H1 (cell line): ENCODE results near the gene SEMA3D. TPM values are rescaled to one million over a fixed set of nuclear protein-coding genes. Genes with fewer than 3 reads are reported as not detected.

Experiments used
- CTCF ChIA-PET: fragments of 300-600 bp; sonication (Branson Sonifier 250); formaldehyde crosslinking; loops from one replicate; lab custom pipeline; 2021; ENCODE audit not compliant: partially characterized antibody; lab: Charles Lee
- POLR2A ChIA-PET: fragments of 300-600 bp; sonication (Branson Sonifier 250); formaldehyde crosslinking; loops from one replicate; lab custom pipeline; 2021; ENCODE audit warnings: inconsistent platforms; ENCODE audit not compliant: partially characterized antibody; lab: Charles Lee
- DNase-seq, 2 experiments: peaks; one replicate each; pipeline versions ENCODE4 v3.0.0 to v3.0.0-alpha.2; 2010 to 2022; ENCODE audit warnings: low spot score in 2 of 2, low read depth in 1 of 2, mixed read lengths in 1 of 2
- FAIRE-seq: peaks from 2 replicates; lab custom pipeline; 2011; peaks lifted over from hg19 to GRCh38; lab: Jason Lieb, UNC
- H2AFZ ChIP-seq: 2 replicates; pipeline ENCODE4 v1.8.1; 2012; ENCODE audit warnings: low read length, inconsistent platforms
- H2AK5ac ChIP-seq: 2 replicates; pipeline ENCODE4 v1.6.1; 2013; ENCODE audit warnings: low read depth, low read length
- H2BK120ac ChIP-seq: replicated peaks from 2 replicates; pipeline ENCODE3; 2013; ENCODE audit warnings: low read depth, low read length, inconsistent platforms
- H2BK12ac ChIP-seq: 2 replicates; pipeline ENCODE4 v1.6.1; 2013; ENCODE audit warnings: low read depth, low read length
- H2BK15ac ChIP-seq: 2 replicates; pipeline ENCODE4 v1.6.1; 2013; ENCODE audit warnings: low read length
- H2BK20ac ChIP-seq: 2 replicates; pipeline ENCODE4 v1.6.1; 2013; ENCODE audit warnings: low read length
- H2BK5ac ChIP-seq: 2 replicates; pipeline ENCODE4 v1.6.1; 2013; ENCODE audit warnings: low read depth, low read length
- H3K14ac ChIP-seq: 2 replicates; pipeline ENCODE4 v1.6.1; 2013; ENCODE audit warnings: inconsistent platforms; ENCODE audit not compliant: insufficient read length
- H3K18ac ChIP-seq: 2 replicates; pipeline ENCODE4 v1.6.1; 2013; ENCODE audit warnings: low read length; ENCODE audit errors: extremely low read depth
- H3K23ac ChIP-seq: 2 replicates; pipeline ENCODE4 v1.6.1; 2013; ENCODE audit warnings: inconsistent platforms; ENCODE audit not compliant: insufficient read length
- H3K23me2 ChIP-seq: 2 replicates; pipeline ENCODE4 v1.6.1; 2013; ENCODE audit warnings: low read depth, low read length
- H3K27ac ChIP-seq: 2 replicates; pipeline ENCODE4 v1.6.1; 2011; ENCODE audit warnings: low read depth, low read length, inconsistent platforms
- H3K27me3 ChIP-seq, 4 experiments: replicated peaks in 1 of 4; 1 replicate in 1 of 4; 2 replicates in 3 of 4; pipeline versions ENCODE4 v1.6.1 to v1.8.1; 2011 to 2013; ENCODE audit warnings: low read length in 3 of 4, mild to moderate bottlenecking in 3 of 4, inconsistent platforms in 2 of 4, mixed read lengths in 2 of 4, moderate library complexity in 1 of 4; ENCODE audit not compliant: control insufficient read depth in 3 of 4, insufficient read depth in 3 of 4; ENCODE audit errors: extremely low read depth in 1 of 4
- H3K36me3 ChIP-seq, 4 experiments: 2 replicates each; pipeline versions ENCODE4 v1.6.1 to v1.8.1; 2011 to 2013; ENCODE audit warnings: mild to moderate bottlenecking in 4 of 4, low read length in 3 of 4, moderate library complexity in 2 of 4, control low read depth in 1 of 4, inconsistent platforms in 1 of 4; ENCODE audit not compliant: insufficient read depth in 4 of 4, control insufficient read depth in 2 of 4
- H3K4ac ChIP-seq: replicated peaks from 2 replicates; pipeline ENCODE3; 2013; ENCODE audit warnings: low read length, low read depth, mixed read lengths, inconsistent platforms; ENCODE audit not compliant: insufficient read length
- H3K4me1 ChIP-seq, 4 experiments: replicated peaks in 1 of 4; 1 replicate in 1 of 4; 2 replicates in 3 of 4; pipeline versions ENCODE4 v1.6.1 to v1.8.1; 2011 to 2013; ENCODE audit warnings: low read length in 3 of 4, inconsistent platforms in 2 of 4, mixed read lengths in 1 of 4; ENCODE audit not compliant: insufficient read depth in 4 of 4, control insufficient read depth in 3 of 4
- H3K4me2 ChIP-seq, 2 experiments: 2 replicates each; pipeline versions ENCODE4 v1.6.1 to v1.8.1; 2011 to 2013; ENCODE audit warnings: low read depth in 2 of 2, low read length in 2 of 2, control low read depth in 1 of 2, inconsistent platforms in 1 of 2, mild to moderate bottlenecking in 1 of 2; ENCODE audit not compliant: insufficient read depth in 1 of 2
- H3K4me3 ChIP-seq, 4 experiments: fragments of 200-600, 300-600 bp in 1 of 4; sonication (generic), shearing (Covaris generic), sonication (Bioruptor Twin) in 1 of 4; 2 replicates each; pipeline versions ENCODE4 v1.5.1 to v1.8.1; 2011 to 2016; ENCODE audit warnings: low read length in 4 of 4, low read depth in 3 of 4, control low read depth in 2 of 4, inconsistent platforms in 2 of 4, mild to moderate bottlenecking in 2 of 4, mixed read lengths in 1 of 4, moderate library complexity in 1 of 4; ENCODE audit not compliant: insufficient read depth in 2 of 4; ENCODE audit errors: extremely low read depth in 1 of 4
- H3K56ac ChIP-seq: replicated peaks from 2 replicates; pipeline ENCODE3; 2013; ENCODE audit warnings: low read depth, mild to moderate bottlenecking, mixed read lengths, low read length, inconsistent platforms; ENCODE audit not compliant: insufficient read length
- H3K79me1 ChIP-seq: 2 replicates; pipeline ENCODE4 v1.6.1; 2013; ENCODE audit warnings: low read depth, low read length, control low read depth
- H3K79me2 ChIP-seq, 2 experiments: 2 replicates each; pipeline versions ENCODE4 v1.6.1 to v1.8.1; 2012 to 2013; ENCODE audit warnings: low read length in 2 of 2, mild to moderate bottlenecking in 2 of 2, inconsistent platforms in 1 of 2; ENCODE audit not compliant: insufficient read depth in 2 of 2, control insufficient read depth in 1 of 2
- H3K9ac ChIP-seq, 4 experiments: replicated peaks in 1 of 4; 1 replicate in 1 of 4; 2 replicates in 3 of 4; pipeline versions ENCODE4 v1.6.1 to v1.8.1; 2011 to 2013; ENCODE audit warnings: low read depth in 3 of 4, low read length in 3 of 4, control low read depth in 2 of 4, mild to moderate bottlenecking in 2 of 4, moderate library complexity in 2 of 4, inconsistent platforms in 1 of 4; ENCODE audit errors: extremely low read depth in 1 of 4
- H3K9me3 ChIP-seq, 2 experiments: 2 replicates each; pipeline versions ENCODE4 v1.6.1 to v1.8.1; 2012 to 2013; ENCODE audit warnings: mild to moderate bottlenecking in 2 of 2, moderate library complexity in 2 of 2, control low read depth in 1 of 2, inconsistent platforms in 1 of 2, low read depth in 1 of 2, low read length in 1 of 2, mixed read lengths in 1 of 2; ENCODE audit not compliant: insufficient read depth in 2 of 2
- H4K20me1 ChIP-seq, 2 experiments: replicated peaks in 1 of 2; 2 replicates each; pipeline versions ENCODE3 to v1.8.1; 2011 to 2013; ENCODE audit warnings: inconsistent platforms in 2 of 2, low read length in 2 of 2, mild to moderate bottlenecking in 1 of 2; ENCODE audit not compliant: insufficient read depth in 2 of 2, control insufficient read depth in 1 of 2
- H4K5ac ChIP-seq: 2 replicates; pipeline ENCODE4 v1.6.1; 2013; ENCODE audit warnings: low read length, low read depth, mixed read lengths, inconsistent platforms; ENCODE audit not compliant: insufficient read length
- H4K8ac ChIP-seq: 2 replicates; pipeline ENCODE4 v1.8.0; 2013; ENCODE audit warnings: mild to moderate bottlenecking, moderate library complexity, low read length, inconsistent platforms; ENCODE audit not compliant: insufficient read depth; ENCODE audit errors: extremely low read depth
- H4K91ac ChIP-seq: replicated peaks from 2 replicates; pipeline ENCODE3; 2013; ENCODE audit warnings: low read length, mixed read lengths, inconsistent platforms; ENCODE audit not compliant: insufficient read length
- HDAC2 ChIP-seq, 2 experiments: fragments of 300-600 bp in 1 of 2; sonication (generic) in 1 of 2; IDR thresholded peaks; 2 replicates each; pipeline ENCODE4 v1.6.1; 2011 to 2012; ENCODE audit warnings: low read depth in 2 of 2, low read length in 2 of 2, mild to moderate bottlenecking in 2 of 2, moderate library complexity in 2 of 2, borderline replicate concordance in 1 of 2, inconsistent platforms in 1 of 2
- WGBS, 2 experiments: shearing (Covaris generic) in 1 of 2; methylation state at CpG; one replicate each; pipeline versions ENCODE4 v1.1.6 to v1.1.7; 2013 to 2015; ENCODE audit warnings: low lambda C conversion rate in 2 of 2, mixed read lengths in 2 of 2, inconsistent platforms in 1 of 2, low coverage in 1 of 2, missing lambda C conversion rate in 1 of 2; ENCODE audit not compliant: insufficient replicate concordance in 2 of 2, insufficient coverage in 1 of 2, insufficient read length in 1 of 2; ENCODE audit errors: extremely low coverage in 1 of 2, missing lambda C conversion rate in 1 of 2; 5-methylcytosine and 5-hydroxymethylcytosine counted together
- polyA plus RNA-seq, 7 experiments: library from polyadenylated mRNA; depleted of rRNA in 3 of 7; stranded (reverse) in 5 of 7; unstranded in 2 of 7; fragments of >200 nt in 5 of 7; fragments of 200-250 nt in 2 of 7; gene quantifications; 1 replicate in 5 of 7; 2 replicates in 1 of 7; 4 replicates in 1 of 7; pipeline versions ENCODE4 v1.2.1 to v1.2.3, GENCODE V29; 2011 to 2013; ENCODE audit warnings: missing spikeins in 2 of 7, mixed read lengths in 2 of 7
- total RNA-seq: library from RNA; stranded (reverse); fragmentation: NEBNext Ultra II Directional; extraction: Animal tissue kit (Norgen Biotek cat#: 25700); gene quantifications from 2 replicates; pipeline ENCODE4 v1.2.1, GENCODE V29; 2021

Gene SEMA3D
- total and polyA plus RNA-seq, 2 of the 8 experiments (the other 6 are each of a cell fraction or from before 2014, with no cell fraction given), result 1.6 to 3.5 TPM

DNA sequence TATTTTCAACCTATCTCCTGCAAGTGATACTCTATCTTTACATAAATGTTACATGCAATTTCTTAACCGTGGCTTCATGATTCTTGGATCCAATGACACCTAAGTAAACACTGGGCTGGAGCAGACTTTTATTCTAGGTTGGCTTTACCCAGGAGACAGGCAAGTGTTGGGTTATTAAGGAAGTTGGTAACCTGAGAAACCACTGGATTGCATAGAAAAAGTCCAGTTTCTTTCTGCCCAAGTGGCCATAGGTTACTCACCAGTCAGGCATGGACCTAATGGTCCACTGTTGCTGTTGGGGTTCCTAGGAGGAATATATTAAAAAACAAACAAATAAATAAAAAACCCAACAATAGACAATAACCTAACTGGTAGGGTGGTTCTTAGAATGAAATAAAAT lies 112.8 kb downstream of the SEMA3D start:
- Histone ChIP-seq H2BK120ac (no peak overlapping the region), H2AFZ (no peak overlapping the region), H3K79me1 (no peaks in the 10 kb centered on the region), H3K56ac (no peak overlapping the region), H3K18ac (no peak overlapping the region), H4K8ac (no peak overlapping the region), H3K36me3 (no peaks in the 10 kb centered on the region), H3K27me3 (peaks cover 0 to 1% (median 0%) of the 10 kb centered on the region in 4 experiments; a peak in 1 of 7 replicates), H3K4me3 (no peak overlapping the region), H2AK5ac (no peak overlapping the region), H2BK20ac (no peak overlapping the region), H3K14ac (no peak overlapping the region), H3K23ac (no peak overlapping the region), H3K4me2 (no peak overlapping the region), H4K5ac (no peak overlapping the region), H2BK15ac (no peak overlapping the region), H3K9ac (no peak overlapping the region), H3K27ac (no peak overlapping the region), H3K4me1 (peaks cover 0 to 3% (median 0%) of the 10 kb centered on the region in 4 experiments; a peak in 1 of 7 replicates), H3K9me3 (no peaks in the 10 kb centered on the region), H4K91ac (no peak overlapping the region), H4K20me1 (no peaks in the 10 kb centered on the region), H2BK12ac (no peak overlapping the region), H3K23me2 (no peaks in the 10 kb centered on the region), H3K79me2 (no peaks in the 10 kb centered on the region), H3K4ac (no peak overlapping the region), H2BK5ac (no peak overlapping the region)
- no peak for TF ChIP-seq HDAC2 (IDR thresholded peaks at IDR 0.05; ENCODE audit: borderline replicate concordance in 1 of 2, low read depth in 2 of 2, low read length in 2 of 2)
- FAIRE-seq, result no peak
- DNase-seq, result no peak
- CTCF ChIA-PET, result interaction anchor here (0.6 to 0.7 kb wide), 6 partner anchors 122 to 1577 kb away, joined by 3 to 5 read pairs (median 3); no protein-coding TSS in a partner anchor
- 100% methylated on average over 1 of the region's 1 CpG; no CpG with 5 or more reads in 1 of the 2 experiments for WGBS, 2 experiments
- POLR2A ChIA-PET, result no interaction called here
